HCT116 (cell line): ENCODE data around the gene RBM47.

Experiments
- CTCF ChIP-seq, 3 experiments: fragments of 200-600 bp in 1 of 3; sonication (generic) in 1 of 3; IDR thresholded peaks in 2 of 3; conservative IDR thresholded peaks in 1 of 3; 2 replicates each; pipeline ENCODE4 v1.5.1; 2012 to 2017; ENCODE audit warnings: low read depth in 2 of 3, low read length in 2 of 3, antibody characterized with exemption in 1 of 3, borderline replicate concordance in 1 of 3, control low read depth in 1 of 3, mild to moderate bottlenecking in 1 of 3, mixed read lengths in 1 of 3, mixed run types in 1 of 3, moderate library complexity in 1 of 3; ENCODE audit not compliant: insufficient read depth in 1 of 3
- EZH2phosphoT487 ChIP-seq: fragments of 200-600 bp; IDR thresholded peaks from 2 replicates; pipeline ENCODE4 v1.6.1; 2018; ENCODE audit warnings: antibody characterized with exemption, borderline replicate concordance
- JUND ChIP-seq: IDR thresholded peaks from 2 replicates; pipeline ENCODE4 v1.6.1; 2012
- POLR2A ChIP-seq: IDR thresholded peaks from 2 replicates; pipeline ENCODE4 v1.7.0; 2011; ENCODE audit warnings: borderline replicate concordance; ENCODE audit not compliant: insufficient read depth, insufficient read length; ENCODE audit errors: extremely low read depth
- RAD21 ChIP-seq: IDR thresholded peaks from 2 replicates; pipeline ENCODE4 v1.6.1; 2012; ENCODE audit warnings: low read depth, mild to moderate bottlenecking
- REST ChIP-seq: IDR thresholded peaks from 2 replicates; pipeline ENCODE4 v1.6.1; 2012; ENCODE audit warnings: low read depth
- SP1 ChIP-seq: IDR thresholded peaks from 2 replicates; pipeline ENCODE4 v1.6.1; 2012; ENCODE audit warnings: low read depth
- SRF ChIP-seq: IDR thresholded peaks from 2 replicates; pipeline ENCODE4 v1.6.1; 2012; ENCODE audit warnings: low read depth
- YY1 ChIP-seq: IDR thresholded peaks from 2 replicates; pipeline ENCODE4 v1.6.1; 2011; ENCODE audit warnings: low read length, low read depth, moderate library complexity, mild to moderate bottlenecking; ENCODE audit not compliant: insufficient replicate concordance; ENCODE audit errors: extremely low read depth
- TF ChIP-seq, protein P1 (sequence below): IDR thresholded peaks from 2 replicates; pipeline ENCODE4 v1.6.1; 2012
- TF ChIP-seq, protein P2 (sequence below): IDR thresholded peaks from 2 replicates; pipeline ENCODE4 v1.6.1; 2011; ENCODE audit warnings: mild to moderate bottlenecking, low read length, moderate library complexity; ENCODE audit not compliant: insufficient replicate concordance; ENCODE audit errors: extremely low read depth

- TF ChIP-seq POLR2A (no peak), YY1 (no peak), CTCF (IDR thresholded peaks at IDR 0.05 in 2 of 3, conservative IDR thresholded peaks at IDR 0.05 in 1 of 3; ENCODE audit: borderline replicate concordance in 1 of 3, insufficient read depth in 1 of 3, low read depth in 2 of 3, low read length in 2 of 3) (no peak), RAD21 (no peak), JUND (no peak), REST (no peak), SP1 (no peak), SRF (no peak), EZH2phosphoT487 (no peak)
- TF ChIP-seq, protein P1, sequence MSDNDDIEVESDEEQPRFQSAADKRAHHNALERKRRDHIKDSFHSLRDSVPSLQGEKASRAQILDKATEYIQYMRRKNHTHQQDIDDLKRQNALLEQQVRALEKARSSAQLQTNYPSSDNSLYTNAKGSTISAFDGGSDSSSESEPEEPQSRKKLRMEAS, result no peak
- TF ChIP-seq, protein P2, sequence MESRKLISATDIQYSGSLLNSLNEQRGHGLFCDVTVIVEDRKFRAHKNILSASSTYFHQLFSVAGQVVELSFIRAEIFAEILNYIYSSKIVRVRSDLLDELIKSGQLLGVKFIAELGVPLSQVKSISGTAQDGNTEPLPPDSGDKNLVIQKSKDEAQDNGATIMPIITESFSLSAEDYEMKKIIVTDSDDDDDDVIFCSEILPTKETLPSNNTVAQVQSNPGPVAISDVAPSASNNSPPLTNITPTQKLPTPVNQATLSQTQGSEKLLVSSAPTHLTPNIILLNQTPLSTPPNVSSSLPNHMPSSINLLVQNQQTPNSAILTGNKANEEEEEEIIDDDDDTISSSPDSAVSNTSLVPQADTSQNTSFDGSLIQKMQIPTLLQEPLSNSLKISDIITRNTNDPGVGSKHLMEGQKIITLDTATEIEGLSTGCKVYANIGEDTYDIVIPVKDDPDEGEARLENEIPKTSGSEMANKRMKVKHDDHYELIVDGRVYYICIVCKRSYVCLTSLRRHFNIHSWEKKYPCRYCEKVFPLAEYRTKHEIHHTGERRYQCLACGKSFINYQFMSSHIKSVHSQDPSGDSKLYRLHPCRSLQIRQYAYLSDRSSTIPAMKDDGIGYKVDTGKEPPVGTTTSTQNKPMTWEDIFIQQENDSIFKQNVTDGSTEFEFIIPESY, result no peak
Observed at GRCh38 chr4:40550196-40550595, 79.5 kb downstream of the RBM47 start.
